Fibroblast of skin of right quadriceps (primary cell): ENCODE data around the gene TTC23.
"Not testable (repeated sequence)": the region's sequence is repeated elsewhere in the genome, so short reads cannot be mapped to it uniquely, and the experiment has no call there.

Experiments used
- DNase-seq: peaks from one replicate; pipeline ENCODE4 v3.0.0-alpha.2; 2013

TTC23 gene

DNA sequence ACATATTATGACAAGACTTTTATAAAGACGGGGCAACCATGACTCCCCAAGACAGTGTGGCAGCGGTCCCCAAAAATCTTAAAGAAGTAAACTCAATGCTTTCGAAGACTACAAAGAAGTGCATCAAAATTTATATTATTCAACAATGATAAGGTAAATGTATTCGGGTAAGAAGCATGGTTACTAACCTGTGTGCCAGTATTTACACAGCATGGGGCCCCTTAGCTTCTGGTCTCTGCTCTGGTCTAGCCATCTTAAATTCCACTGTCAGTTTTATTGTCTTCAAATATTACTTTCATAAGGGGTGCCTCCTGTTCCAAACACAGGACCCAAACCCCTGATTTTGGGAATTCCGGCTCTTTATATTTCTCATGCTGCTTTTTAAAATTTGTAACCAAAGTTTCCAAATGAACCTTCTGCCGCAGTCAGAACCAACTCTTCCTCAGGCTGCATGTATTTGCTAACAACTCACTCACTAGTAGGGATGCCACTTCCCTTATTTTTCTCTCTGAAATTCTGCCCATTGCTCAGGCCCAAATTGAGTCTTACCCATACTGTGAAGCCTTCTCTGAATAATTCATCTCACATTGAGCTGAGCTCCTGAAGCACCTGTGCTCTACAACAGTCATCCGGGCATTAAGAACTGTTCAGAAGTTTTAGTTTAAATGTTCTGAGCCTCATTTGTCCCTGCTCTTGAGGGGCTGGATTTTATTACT is 1.2 kb downstream of the TTC23 start:
- DNase-seq = no peak

DNA sequence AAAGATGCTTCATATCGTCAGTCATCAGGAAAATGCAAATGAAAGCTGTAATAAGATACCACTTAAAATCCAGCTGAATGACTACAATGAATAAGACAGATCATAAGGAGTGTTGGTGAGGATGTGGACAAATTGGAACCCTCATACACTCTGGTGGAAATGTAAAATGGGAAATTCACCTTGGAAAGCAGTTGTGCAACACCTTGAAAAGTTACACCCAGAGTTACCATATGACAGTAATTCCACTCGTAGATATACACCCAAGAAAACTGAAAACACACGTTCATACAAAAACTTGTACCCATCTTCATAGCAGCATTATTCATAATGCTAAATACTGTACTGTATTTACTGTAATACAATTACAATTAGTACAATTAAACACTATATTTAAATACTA is 2.3 kb downstream of the TTC23 start:
- DNase-seq = no peak

- DNase-seq = no peak
Observed at GRCh38 chr15:99244306-99244705, 5.1 kb downstream of the TTC23 start.

- no peak for DNase-seq
Observed at GRCh38 chr15:99241752-99242151, 7.6 kb downstream of the TTC23 start.

DNA sequence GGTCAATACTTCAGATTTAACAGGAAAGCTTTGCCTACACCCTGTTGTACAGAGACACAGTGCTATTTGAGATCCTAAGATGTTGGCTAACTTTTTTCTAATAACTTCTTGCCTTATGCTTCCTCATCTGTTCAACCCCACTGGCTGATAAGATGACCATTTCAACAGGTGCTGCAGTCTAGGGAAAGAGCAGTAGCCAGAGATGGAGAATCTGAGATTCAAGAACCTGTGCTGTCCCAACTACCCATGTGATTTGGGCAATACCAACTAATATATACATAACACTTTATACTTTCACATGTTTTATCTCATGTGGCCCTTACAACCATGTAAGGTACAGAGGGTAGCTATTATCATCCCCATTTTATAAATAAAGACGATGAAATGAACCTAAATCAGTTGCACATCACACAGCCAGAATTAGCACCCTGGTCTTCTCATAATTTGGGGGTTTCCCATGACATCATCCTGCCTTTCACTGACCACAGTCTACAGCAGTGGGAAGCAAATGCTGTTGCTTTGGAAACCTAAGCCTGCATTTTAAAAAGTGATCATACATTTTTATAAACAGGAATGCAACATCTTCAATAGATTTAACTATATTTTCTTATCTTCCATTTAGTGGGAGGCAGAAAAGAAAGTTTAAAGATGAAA is 9.7 kb downstream of the TTC23 start:
- DNase-seq = no peak

- no peak for DNase-seq
Observed at GRCh38 chr15:99238849-99239248, 10.5 kb downstream of the TTC23 start.

- DNase-seq = not testable (repeated sequence)
Observed at GRCh38 chr15:99234160-99234559, 15.2 kb downstream of the TTC23 start.

GRCh38 chr15:99232740-99233139 is 16.6 kb downstream of the TTC23 start:
- no peak for DNase-seq

DNA sequence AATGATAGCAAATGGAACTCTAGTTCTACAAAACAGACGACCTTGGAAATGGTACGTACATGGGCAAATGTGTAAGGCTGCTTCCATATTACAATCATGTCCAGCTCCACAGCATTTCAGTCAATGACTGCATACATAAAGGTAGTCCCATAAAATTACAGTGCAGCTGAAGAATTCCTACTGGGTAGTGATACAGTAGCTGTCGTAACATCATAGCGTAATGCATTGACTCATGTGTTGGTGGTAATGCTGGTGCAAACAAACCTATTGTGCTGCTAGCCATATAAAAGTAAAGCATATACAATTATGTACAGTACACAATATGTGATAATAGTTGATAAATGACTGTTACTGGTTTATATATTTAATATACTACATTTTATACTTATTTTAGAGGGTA is 18.5 kb downstream of the TTC23 start:
- no peak for DNase-seq

- no peak for DNase-seq
Observed at GRCh38 chr15:99228120-99228770, 21.1 kb downstream of the TTC23 start.

DNA sequence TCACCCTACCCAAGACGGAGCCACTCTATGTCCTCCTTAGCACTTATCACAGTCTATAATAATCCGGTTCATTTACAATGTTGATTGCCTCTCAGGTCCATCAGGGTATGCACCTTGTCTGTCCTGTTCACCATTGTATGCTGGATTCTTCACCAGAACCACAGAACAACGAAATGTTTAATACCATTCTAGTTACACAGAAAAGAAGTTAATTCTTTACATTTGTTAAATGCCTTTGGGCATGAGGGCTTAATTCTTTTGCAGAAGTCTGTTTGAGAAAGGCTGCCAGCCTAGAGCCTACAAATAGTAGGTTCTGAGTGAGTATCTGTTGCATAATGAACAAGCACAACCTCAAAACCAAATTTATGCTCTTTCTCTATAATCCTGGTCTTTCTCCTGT is 22.6 kb downstream of the TTC23 start:
- no peak for DNase-seq

GRCh38 chr15:99224372-99225214 is 24.8 kb downstream of the TTC23 start:
- no peak for DNase-seq

- DNase-seq = peak; percentile 57
Observed at GRCh38 chr15:99213187-99213811, 36.1 kb downstream of the TTC23 start.

- peak; percentile 26 for DNase-seq
Observed at GRCh38 chr15:99212406-99212805, 37.0 kb downstream of the TTC23 start.

GRCh38 chr15:99211926-99212325 is 37.5 kb downstream of the TTC23 start:
- DNase-seq = no peak

GRCh38 chr15:99210334-99210733 is 39.0 kb downstream of the TTC23 start:
- DNase-seq = no peak

- no peak for DNase-seq
Observed at GRCh38 chr15:99209326-99209725, 40.1 kb downstream of the TTC23 start.

- no peak for DNase-seq
Observed at GRCh38 chr15:99207672-99208071, 41.7 kb downstream of the TTC23 start.

GRCh38 chr15:99202176-99202552 is 47.2 kb downstream of the TTC23 start:
- no peak for DNase-seq

DNA sequence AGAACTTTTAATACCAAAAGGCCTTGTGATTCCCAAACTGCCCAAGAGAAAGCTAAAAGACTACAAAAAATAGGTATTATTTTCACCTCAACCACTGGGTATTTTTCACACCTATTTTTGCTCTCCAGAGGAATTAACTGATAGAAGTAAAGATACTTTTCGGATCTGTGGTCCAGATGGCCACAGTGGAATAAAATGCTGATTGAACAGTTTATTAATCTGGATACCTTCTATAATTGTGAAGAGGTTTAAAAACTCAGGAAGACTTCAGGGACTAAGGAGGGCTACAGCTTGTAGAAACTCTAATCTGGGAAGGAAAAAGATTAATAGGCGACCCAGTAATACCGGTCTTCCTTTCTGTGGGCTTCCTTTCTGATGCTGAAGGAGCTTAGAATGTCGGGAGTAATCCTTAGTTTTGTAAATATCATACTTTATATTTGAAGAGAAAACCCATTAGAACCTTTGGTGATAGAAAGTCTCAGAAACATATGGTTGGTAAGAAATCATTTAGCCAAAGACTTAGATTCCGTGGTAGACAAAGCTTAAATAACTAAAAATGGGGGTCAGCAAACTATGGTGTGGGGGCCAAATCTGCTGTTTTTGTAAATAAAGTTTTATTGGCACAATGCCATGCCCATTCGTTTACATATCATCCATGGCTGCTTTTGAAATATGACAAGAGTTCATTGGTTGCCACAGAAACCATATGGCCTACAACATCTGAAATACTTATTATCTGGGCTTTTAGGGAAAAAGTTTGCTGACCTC is 47.8 kb downstream of the TTC23 start:
- no peak for DNase-seq

DNA sequence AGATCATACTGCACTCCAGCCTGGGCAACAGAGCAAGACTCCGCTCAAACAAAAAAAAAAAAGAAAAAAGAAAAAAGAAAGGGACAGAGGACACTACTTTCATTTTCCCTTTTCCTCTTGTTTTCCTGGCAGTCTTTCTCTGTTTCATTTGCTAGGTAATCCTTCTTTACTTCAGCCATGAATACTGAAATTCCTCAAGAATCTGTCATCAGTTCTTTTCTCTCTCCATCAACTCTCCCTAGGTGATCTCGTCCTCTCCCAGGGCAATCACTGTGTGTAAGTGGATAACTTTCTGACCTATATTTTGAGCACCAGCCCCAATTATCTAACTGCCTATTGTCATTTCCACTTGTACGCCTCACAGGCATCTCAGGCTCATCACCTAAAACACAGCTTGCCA is 51.5 kb downstream of the TTC23 start:
- peak; percentile 21 for DNase-seq

- not testable (repeated sequence) for DNase-seq
Observed at GRCh38 chr15:99192181-99192580, 57.2 kb downstream of the TTC23 start.
